Anterior cingulate cortex (tissue), 58 donors: ENCODE results near the gene RSRC2.
A peak's percentile ranks its signal among the peaks of the same experiment; 100 is the strongest.
"Not testable (repeated sequence)": the region's sequence is repeated elsewhere in the genome, so short reads cannot be mapped to it uniquely, and the experiment has no call there.

Experiments used
- DNase-seq, 58 donors: peaks; one replicate each; lab custom pipeline; 2025; lab: John Stamatoyannopoulos, UW

RSRC2 gene

GRCh38 chr12:122487807-122488206 is 38.9 kb downstream of the RSRC2 start:
- not testable (repeated sequence) for DNase-seq

DNA sequence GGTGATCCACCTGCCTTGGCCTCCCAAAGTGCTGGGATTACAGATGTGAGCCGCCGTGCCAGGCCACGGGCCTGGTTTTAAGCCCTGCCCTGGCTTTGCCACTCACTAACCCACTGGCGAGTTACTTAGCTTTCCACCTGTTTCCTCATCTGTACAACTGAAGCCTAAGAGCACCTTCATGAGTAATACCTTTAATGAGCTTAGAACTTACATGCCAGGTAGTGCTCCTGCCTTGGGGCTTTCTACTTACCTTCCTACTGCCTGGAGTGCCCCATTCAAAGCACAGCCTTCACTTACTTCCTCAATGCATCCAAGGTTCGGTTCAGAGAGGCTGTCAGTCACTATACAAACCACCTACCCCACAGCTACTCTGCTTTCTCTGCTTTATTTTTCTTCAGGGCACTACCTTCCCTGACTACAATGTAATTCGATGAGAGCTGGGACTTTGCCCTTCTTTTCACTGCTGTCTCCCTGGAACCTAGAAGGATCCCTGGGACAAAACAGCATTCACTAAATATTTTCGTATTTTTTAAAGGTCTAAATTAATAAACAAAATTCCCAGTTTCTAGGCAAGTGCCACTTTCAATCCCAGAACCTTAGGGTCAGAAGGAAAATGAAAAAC is 39.8 kb downstream of the RSRC2 start:
- DNase-seq = no peak

DNA sequence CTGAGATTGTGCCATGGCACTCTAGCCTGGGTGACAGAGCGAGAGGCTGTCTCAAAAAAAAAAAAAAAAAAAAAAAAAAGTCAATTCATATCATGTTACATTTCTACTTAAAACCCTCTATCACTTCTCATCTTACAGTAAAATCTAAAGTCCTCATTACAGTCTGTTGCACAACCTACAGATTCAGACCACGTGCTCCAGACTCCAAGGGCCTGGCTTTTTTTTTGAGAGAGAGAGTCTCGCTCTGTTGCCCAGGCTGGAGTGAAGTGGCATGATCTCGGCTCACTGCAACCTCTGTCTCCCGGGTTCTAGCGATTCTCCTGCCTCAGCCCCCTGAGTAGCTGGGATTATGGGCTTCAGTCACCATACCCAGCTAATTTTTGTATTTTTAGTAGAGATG is 40.4 kb downstream of the RSRC2 start:
- DNase-seq = not testable (repeated sequence)

DNA sequence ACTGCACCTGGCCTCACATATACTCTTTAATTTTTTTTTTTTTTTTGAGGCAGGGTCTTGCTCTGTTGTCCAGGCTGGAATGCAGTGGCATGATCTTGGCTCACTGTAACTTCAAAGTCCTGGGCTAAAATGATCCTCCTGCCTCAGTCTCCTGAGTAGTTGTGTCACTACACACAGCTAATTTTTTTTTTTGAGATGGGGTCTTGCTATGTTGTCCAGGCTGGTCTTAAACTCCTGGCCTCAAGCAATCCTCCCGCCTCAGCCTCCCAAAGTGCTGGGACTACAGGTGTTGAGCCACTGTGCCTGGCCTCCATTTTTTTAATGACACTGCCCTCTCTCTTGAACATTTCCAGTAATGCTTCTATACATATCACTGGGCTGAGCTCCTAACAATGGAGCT is 42.4 kb downstream of the RSRC2 start:
- not testable (repeated sequence) for DNase-seq

DNA sequence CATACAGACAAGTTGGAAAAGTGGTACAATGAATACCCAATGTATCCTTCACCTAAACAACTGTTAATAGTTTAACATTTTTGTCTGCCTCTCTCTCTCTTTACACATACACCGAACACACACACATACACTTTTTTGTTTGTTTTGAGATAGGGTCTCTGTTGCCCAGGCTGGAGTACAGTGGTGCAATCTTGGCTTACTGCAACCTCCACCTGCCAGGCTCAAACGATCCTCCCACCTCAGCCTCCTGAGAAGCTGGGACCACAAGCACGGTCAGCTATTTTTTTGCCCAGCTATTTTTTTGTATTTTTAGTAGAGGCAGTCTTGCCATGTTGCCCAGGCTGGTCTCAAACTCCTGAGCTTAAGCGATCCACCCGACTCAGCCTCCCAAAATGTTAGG is 42.8 kb downstream of the RSRC2 start:
- DNase-seq = no peak

- DNase-seq = no peak
These were observed 44.9 kb downstream of the RSRC2 start for GRCh38 chr12:122481861-122482260.

- no peak for DNase-seq
These were observed 46.0 kb downstream of the RSRC2 start for GRCh38 chr12:122480753-122481152.

DNA sequence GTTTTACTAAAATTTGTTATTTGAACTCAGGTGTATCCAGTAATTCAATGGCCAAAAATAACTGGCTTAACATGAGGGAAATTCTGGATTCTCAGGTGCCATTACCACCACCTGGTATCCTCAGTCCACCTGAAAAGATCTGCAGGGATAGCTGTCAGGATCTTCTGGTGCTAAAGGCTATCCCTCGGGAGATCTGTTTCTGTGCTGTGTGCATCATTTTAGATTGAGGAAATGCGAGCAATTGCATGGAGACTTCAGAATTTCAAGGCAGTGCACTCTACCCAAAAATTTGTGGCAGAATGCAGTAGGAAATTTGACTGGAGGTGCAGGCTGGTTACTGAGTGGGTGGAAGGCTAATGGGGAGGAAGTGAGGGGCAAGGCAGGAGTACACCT is 52.4 kb downstream of the RSRC2 start:
- DNase-seq = no peak

DNA sequence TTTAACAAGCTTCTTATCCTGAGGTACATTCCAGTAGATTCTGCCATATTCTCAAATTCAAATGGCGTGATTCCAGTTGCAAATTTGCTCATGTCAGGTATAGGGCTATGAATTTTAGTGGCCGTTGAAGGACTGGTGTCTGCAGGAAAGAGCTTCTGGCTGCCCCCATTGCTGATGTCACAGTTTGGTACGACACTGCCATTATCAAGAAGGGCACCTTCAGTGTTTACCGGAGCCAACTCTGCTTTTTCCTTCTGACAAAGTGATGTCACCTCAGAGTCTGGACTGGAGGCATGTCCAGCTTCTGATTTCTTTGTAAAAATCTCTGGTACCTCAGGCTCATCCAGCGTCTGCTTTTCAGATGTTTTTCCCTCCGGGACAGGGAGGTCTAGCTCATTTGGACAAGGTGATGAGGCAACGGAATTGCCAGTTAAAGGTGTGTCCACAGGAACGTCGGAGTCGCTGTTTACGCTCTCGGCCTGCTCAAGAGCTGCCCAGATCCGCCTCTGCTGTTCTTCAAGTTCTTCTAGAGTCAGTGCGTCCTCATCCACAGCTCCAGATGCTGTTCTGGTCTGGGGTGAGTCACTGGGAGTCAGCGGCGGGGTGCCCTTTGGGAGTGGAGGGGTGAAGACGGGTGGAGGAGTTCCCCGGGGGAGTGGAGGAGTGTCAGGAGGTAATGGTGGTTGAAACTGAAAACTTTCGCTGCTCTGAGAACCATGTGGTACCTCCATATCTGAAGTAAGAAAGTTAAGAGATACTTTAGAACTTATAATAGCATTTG is 53.0 kb downstream of the RSRC2 start:
- DNase-seq = no peak

GRCh38 chr12:122471324-122472226 is 55.2 kb downstream of the RSRC2 start:
- peak in 1 of 58 donors; percentile 29 for DNase-seq

- DNase-seq = not testable (repeated sequence)
These were observed 56.2 kb downstream of the RSRC2 start for GRCh38 chr12:122470576-122470975.

GRCh38 chr12:122469856-122470255 is 56.9 kb downstream of the RSRC2 start:
- DNase-seq = not testable (repeated sequence)

DNA sequence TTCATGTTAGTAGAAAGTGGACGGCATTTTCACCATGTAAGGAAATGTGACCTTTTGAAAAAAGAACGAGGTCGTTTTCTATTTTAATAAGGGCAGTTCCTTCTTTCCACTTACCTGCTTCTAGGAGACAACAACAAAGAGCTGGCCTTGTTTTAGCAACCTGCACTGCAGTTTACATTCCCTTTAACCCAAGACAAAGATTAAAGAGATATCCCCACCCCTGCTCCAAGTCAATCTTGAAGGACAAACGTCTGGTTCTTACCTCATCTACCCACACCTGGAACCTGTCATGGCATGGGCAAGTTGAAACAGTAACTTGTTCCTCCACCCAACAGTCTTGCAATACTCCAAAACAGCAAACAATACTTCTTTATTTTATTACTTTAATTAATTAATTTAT is 58.8 kb downstream of the RSRC2 start:
- DNase-seq = no peak

DNA sequence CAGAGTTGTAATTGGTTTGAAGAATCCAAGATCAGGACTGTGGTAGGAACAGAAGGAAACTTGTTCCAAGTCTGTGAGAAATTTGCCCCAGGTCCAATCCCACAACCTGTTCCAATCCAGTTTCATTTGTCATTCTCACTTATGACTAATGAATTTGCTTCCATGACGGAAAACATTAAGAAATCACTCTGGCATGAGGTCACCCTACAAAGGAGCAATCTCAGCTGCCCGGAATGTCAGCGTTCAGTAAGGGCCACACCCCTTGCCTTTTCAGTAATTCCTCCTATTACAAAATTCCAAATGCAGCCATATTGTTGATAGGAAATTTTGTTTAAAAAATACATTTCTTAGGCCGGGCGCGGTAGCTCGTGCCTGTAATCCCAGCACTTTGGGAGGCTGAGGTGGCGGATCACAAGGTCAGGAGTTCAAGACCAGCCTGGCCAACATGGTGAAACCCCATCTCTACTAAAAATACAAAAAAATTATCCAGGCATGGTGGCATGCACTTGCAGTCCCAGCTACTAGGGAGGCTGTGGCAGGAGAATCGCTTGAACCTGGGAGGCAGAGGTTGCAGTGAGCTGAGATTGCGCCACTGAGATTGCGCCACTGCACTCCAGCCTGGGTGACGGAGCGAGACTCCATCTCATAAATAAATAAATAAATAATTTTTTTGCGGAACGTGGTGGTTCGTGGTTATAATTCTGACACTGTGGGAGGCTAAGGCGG is 62.3 kb downstream of the RSRC2 start:
- peak in 1 of 58 donors; percentile 0 for DNase-seq

GRCh38 chr12:122460641-122461040 is 66.1 kb downstream of the RSRC2 start:
- no peak for DNase-seq

GRCh38 chr12:122460061-122460460 is 66.7 kb downstream of the RSRC2 start:
- no peak for DNase-seq

DNA sequence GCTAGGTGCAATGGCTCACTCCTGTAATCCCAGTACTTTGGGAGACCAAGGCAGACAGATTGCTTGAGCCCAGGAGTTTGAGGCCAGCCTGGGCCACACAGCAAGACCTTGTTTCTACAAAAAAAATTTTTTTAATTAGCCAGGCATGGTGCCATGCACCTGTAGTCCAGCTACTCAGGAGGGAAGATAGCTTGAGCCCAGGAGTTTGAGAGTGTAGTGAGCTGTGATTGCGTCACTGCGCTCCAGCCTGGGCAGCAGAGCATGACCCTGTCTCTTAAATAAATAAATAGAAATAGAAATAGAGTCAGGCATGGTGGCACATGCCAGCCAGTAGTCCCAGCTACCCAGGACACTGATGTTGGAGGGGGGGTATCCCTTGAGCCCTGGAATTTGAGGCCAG is 67.5 kb downstream of the RSRC2 start:
- no peak for DNase-seq

GRCh38 chr12:122458105-122459035 is 68.4 kb downstream of the RSRC2 start:
- DNase-seq = no peak

DNA sequence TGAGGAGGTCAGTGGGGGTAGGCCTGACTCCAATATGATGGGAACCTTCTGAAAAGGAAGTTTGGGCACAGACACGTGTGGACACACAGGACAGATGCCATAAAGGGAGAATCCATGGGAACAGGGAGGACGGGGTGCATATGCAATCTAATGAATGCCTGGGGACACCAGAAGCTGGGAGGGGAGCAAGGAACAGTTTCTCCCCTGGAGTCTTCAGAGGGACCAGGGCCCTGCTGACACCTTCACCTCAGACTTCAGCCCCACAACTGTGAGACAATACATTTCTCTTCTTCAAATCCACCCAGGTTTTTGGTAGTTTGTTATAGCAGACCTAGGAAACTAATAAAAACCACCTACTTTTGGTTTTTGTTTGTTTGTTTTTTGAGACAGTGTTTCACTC is 69.1 kb downstream of the RSRC2 start:
- DNase-seq = no peak
